Limb (tissue), 2 donors: ENCODE results near the gene DCTN2.

Source experiments
- DNase-seq, 2 donors: peaks; one replicate each; pipeline ENCODE4 v3.0.0-alpha.2; 2016; ENCODE audit errors: extremely low spot score in 2 of 2

Gene DCTN2

DNA sequence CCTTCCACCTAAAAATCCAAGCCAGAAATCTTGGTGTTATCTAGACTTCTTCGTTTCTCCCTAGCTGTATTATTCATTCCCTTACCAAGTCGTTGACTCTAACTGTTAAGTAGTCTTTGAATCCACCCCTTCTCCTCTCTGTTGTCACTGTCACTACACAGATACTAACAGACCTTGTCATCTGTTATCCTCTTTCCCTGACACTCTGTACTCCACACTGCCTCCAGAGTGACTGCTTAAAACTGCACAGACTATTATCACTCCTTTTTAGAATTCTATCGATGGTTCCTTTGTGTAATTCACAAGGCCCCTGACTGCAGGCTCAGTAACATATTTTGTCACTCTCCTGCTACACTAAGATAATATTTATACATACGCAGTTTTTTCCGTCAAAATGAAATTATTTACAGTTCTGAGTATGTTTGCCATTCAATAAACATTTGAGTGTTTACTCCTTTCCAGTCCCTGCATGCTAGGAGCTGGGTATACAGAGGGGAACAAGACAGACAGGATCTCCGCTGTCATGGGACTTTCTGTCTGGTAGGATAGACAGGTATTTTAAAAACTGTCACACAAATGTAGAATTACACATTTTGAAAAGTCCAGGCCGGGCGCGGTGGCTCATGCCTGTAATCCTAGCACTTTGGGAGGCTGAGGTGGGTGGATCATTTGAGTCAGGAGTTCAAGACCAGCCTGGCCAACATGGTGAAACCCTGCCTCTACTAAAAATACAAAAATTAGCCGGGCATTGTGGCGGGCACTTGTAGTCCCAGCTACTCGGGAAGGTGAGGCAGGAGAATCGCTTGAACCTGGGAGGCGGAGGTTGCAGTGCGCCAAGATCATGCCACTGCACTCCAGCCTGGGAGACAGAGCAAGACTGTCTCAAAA is 55.4 kb downstream of the DCTN2 start:
- DNase-seq = no peak

DNA sequence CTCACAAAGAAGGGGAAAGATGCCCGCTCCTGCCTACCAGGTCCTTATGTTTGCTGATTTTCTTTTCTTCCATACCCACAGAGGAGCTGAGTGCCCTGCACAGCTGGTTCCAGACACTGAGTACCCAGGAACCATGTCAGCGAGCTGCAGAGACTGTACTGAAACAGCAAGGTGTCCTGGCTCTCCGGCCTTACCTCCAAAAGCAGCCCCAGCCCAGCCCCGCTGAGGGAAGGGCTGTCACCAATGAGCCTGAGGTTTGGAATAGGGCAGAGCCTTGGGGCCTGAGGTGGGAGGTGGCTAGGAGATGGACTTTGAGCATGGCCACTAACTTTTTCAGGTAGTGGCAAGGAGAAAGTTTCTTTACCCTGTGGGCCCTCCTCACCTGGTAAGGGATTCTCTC is 56.9 kb downstream of the DCTN2 start:
- DNase-seq = no peak

DNA sequence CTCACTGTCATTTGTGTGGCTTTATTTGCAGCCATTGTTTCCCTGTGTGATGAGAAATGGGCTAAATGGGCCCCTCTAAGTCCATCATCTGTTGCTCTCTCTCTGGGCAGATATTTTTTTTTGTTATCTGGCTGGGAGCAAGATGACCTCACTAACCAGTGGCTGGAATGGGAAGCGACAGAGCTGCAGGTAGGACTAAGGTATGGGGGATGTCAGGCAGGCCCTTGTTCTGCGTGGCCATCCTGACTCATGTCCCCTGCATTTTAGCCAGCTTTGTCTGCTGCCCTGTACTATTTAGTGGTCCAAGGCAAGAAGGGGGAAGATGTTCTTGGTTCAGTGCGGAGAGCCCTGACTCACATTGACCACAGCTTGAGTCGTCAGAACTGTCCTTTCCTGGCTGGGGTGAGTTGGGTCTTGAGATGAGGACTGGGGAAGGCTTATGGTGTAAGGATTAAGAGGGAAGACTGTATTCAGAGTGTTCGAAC is 57.8 kb downstream of the DCTN2 start:
- DNase-seq = no peak

DNA sequence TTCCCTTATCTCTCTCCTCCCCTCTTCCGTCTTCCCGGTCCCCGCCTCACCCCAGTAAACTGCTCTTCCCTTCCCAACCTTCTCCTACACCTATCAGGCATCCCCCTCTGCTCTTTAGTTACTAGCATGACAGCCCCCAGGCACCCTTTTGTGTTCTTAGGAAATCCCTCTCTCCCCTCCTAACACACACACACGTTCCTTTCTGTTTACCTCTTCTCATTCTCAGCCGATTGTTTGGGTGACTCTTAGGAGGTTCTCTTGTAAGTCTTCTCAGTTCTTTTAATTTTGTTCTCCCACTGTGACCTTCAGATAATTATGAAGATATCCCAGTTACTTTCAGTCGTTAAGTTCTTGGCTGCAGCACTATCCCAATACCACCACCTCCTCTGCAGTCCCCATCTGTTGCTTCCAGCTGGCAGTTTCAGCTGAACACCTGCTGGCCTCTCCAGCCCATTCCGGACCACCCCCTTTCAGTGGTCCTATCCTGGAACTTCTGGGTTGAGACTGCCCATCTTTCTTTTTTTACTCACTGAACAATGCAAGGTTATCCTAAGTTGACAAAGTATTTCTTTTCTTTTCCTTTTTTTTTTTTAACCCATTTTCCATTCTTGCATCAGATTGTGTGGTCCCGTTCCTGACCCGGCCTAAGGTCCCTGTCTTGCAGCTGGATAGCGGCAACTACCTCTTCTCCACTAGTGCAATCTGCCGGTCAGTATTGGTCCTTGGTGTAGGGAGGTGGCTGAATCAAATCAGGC is 58.4 kb downstream of the DCTN2 start:
- DNase-seq = no peak

DNA sequence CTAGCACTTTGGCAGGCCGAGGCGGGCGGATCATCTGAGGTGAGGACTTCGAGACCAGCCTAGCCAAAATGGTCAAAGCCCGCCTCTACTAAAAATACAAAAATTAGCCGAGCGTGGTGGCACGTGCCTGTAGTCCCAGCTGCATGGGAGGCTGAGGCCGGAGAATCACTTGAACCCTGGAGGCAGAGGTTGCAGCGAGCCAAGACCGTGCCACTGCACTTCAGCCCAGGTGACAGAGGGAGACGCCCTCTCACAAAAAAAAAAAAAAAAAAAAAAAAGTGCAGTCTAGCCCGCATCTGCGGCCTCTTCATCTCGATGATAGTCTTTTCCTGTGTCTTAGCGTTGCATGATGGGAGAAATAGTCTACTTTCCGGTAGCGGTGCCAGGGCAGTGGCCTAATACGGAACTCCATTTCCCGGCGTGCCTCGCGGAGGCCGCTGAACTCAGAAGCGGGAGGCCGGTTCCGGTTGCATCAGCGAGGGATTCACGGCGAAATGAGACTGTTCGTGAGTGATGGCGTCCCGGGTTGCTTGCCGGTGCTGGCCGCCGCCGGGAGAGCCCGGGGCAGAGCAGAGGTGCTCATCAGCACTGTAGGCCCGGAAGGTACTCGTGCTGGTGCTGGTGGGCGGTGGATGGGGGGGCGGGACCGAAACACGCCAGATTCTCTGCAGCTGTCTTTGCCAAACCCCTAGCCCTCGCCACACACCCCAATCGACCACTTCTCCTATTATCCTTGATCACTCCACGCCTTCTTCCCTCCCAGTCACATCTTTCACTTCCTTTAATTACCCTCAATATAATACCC is 59.2 kb downstream of the DCTN2 start, which contains the start of gene MARS1:
Gene MARS1 (plus strand): TSS at position 472 of the 805 bp plus-strand sequence. CDS start 23 bp downstream, at position 495.
- DNase-seq = peak; percentile 91 to 98

DNA sequence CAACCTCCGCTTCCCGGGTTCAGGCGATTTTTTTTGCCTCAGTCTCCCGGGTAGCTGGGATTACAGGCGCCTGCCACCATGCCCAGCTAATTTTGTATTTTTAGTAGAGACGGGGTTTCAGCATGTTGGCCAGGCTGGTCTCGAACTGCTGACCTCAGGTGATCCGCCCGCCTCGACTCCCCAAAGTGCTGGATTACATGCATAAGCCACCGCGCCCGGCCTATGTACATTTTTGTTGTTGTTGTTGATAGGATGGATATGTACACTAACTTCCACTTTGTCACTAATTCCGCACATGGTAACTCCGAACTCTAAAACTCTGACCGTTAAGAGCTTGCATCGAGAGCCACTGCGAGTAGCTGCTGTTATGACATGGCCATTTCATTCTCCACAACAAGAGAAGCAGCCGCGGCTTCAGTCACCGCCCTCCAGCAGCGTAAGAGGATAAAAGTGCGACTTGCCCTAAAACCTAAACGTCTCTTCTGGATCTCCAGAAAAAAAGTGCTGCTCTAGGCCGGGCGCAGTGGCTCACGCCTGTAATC is 59.9 kb downstream of the DCTN2 start:
- no peak for DNase-seq

DNA sequence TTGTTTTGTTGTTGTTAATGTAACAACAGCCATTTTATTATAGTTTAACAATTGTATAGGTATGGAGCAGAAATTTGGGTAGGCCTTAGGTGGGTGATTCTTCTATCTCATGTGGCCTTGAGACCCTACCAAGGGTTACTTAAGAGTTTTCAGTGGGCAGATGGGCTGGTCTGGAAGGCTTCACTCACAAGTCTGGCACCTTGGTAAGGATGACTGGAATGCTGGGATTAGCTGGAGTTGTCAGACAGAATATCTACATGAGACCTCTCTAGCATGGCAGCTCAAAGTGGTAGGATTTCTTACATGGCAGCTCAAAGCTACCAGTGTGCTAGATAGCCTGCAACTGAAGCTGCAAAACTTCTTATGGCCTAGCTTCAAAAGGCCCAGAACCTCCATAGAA is 61.3 kb downstream of the DCTN2 start:
- no peak for DNase-seq

DNA sequence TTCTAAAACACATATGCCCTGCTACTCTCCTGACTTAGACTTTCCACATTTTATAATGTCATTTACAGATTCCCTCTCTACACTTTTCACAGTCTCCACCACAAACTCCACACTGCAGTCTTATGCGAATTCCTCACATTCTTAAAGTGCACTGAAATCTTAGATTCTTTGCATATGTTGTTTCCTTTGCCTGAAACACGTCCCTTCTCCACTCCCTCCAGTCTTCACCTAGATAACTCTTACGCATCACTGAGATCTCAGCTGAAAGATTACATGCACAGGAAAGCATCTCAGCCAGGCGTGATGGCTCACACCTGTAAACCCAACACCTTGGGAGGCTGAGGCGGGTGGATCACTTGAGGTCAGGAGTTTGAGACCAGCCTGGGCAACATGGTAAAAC is 63.5 kb downstream of the DCTN2 start:
- DNase-seq = no peak

DNA sequence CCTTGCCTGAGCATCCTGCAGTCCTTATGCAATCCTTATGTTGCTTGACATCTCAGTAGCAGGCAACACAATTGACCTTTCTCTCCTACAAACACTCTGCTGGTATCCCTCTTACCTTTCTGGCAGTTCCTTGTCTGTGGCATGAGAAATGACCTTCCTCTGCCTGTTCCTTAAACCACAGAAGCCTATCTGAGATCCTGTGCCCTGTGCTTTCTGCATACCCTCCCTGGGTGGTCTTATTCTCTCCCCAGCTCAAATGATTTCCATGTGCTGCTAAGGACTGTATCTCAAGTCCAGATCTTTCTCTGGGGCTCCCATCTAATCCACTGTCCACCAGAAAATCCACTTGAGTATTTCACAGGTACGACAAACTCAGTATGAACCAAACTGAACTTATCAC is 65.3 kb downstream of the DCTN2 start:
- no peak for DNase-seq
